CD4-positive, alpha-beta T cell treated with Interferon gamma for 1 hour (primary cell): Measurements from ENCODE around the gene POLR3E.
"Not testable (repeated sequence)": the region's sequence is repeated elsewhere in the genome, so short reads cannot be mapped to it uniquely, and the experiment has no call there.

Experiments used
- DNase-seq: peaks from one replicate; pipeline ENCODE4 v3.0.0-alpha.2; 2020

POLR3E gene

GRCh38 chr16:22368200-22368826, 71.1 kb downstream of the POLR3E start:
- not testable (repeated sequence) for DNase-seq

GRCh38 chr16:22369221-22369811, 72.1 kb downstream of the POLR3E start:
- DNase-seq, result no peak

- DNase-seq, result no peak
Observed at GRCh38 chr16:22370038-22370820, 73.0 kb downstream of the POLR3E start.

DNA sequence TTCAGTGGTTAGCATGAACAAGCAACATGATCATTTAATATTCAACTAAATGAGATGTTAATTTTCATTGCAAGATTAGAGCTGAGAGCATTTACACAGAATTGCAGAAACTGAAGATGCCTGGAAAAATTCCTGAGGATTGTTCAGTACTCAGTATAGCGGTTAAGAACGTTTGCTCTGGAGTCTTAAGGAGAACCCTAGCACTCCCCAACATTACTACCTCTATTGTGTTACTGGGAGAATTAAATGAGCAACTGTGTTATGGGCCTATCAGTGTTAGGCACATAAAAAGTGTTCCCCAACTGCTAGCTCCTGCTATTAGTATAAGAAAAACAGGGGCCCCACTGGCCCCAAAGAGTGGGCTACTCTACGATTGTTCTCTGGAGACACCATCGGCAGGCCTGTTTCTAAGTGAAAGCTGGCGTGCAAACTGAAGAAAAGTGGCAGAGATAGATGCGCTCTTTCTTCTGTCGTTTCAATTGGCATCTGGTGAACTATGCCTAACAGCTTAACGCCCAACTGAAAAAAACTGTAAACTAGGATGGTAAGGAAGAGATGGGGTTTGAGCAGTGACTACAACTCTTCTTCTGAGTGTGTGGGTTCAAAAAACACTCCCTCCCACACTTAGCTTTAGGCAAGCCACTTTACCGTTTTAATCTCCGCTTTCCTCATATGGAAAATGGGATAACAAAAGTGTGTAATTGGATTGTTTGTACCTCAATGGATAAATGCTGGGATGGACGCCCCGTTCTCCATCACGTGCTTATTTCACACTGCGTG, 75.9 kb downstream of the POLR3E start:
- no peak for DNase-seq

DNA sequence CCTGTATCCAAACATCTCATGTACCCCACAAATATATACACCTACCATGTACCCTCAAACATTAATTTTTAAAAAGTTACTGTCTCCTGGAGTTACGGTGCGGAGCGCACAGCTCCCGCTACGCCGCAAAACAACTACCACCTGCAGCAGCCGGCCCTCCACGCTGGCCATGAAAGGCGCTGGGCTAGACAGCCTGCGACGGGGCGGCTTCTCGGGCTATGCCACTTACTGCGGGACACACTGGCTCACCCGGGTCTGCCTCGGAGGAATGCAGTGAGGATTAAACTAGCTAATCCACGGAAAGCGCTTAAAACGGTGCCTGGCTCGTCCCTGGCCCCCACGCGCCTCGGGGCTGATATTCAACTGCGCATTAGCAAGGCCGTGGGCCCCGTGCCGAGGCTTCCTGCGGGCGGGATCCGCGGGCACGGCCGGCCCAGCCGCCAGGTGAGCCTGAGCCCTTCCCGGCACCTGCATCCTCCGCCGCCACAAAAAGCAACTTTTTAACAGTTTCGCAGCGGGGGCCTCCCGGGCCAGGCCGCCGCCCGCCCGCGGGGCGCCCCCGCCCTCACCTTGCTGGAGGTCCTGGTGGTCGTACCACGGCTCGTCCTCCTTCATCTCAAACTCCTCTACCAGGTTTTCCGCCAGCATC, 76.6 kb downstream of the POLR3E start:
- peak; percentile 7 for DNase-seq

- DNase-seq, result peak; percentile 98
Observed at GRCh38 chr16:22374311-22375116, 77.3 kb downstream of the POLR3E start, which contains the start of gene CDR2. TSS of gene CDR2 (minus strand) at chr16:22374619. CDS start at chr16:22374309, 310 bp downstream.

DNA sequence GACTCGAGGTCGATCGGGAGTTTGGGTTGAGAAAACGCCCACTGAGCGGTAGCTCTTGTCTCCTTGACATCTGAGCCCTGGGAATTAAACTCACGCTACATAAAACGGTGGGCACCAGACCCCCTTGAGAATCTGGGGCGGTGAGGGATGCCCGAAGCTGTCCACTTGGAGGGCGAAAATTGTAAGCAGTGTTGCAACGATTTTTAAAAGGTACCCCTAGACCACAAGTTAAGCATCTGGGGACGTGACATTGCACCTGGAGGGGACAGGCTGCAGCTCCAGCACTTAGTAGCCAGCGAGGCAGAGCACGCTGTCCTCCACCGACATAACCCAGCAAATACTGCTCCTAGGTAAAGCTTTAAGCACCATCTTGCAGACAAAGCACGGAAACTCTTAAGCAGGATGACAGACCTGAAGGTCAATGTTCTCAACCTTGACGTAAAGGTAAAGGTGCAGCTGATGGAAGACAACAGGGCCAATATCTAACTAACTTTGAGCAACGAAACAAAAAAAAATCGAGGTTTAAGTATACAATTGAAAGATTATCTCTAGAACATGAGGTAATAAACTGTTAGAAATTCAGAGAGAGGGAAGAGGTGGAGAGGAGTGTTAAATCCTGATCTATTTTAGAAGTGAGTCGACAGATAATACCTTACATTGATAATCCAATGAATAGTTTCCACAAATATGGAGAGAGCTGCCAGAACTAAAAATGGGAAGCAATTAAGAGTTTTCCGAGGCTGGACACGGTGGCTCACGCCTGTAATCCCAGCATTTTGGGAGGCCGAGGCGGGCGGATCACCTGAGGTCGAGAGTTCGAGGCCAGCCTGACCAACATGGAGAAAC, 78.1 kb downstream of the POLR3E start:
- DNase-seq, result no peak

DNA sequence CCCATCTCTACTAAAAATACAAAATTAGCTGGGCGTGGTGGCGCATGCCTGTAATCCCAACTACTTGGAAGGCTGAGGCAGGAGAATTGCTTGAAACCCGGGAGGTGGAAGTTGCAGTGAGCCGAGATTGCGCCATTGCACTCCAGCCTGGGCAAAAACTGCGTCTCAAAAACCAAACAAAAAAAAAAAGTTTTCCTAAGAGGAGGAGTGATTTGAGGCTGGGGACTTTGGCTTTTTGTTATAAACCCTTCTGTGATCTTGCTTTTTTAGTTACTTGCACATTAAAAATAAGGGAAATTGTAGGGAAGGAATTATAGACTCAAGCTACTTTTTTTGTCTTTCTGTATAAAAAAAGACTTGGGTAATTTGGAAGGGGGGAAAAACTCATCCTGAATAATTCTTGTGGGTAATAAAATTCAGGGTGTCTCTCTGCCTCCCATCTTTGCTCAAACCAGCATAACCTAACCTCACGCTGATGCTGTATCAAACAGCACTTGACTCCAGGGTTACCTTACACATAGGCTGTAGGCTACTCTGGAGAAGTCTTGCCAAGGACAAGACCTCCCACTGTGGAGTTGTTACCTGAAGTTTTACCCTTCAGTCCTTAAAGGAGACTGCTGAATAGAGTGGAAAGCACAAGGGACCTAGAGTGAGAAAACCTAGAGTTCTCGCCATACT, 78.9 kb downstream of the POLR3E start:
- DNase-seq, result no peak

DNA sequence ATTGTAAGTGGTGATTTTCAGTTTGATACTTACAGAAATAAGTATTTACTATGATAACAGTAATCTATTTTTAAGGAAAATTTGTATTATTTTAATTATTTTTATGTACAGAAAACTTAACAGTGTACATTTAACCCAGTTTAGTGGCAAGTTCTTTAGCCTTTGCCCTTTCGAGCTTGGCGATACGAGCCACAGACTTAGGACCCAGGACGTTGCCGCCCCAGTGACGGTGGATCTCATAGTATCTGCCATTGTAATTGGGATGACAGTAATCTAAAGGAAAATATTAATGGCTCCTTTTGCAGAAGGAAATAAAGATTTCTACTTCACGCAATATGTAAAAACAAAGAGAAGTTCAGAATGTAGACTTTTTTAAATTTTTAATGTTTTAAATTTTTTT, 82.4 kb downstream of the POLR3E start:
- DNase-seq, result no peak

GRCh38 chr16:22380529-22380928, 83.3 kb downstream of the POLR3E start:
- DNase-seq, result no peak

DNA sequence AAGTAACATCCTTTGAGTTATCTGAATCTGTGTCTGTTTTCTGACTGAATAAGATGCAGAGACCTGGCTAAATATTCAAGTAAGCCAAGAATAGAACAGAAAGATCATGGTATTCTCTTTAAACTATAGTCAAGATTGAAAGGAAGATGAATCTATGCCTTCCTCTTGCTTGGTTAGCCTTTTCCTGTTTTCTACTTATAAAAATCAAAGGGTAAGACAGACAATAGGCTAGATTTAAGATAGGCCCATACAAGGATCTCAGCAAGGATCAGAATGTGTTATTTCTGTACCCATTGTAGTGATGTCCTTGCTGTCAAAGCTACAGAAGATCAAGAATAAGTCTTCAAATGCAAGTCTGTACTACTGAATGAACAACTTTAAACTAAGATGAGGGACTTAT, 84.2 kb downstream of the POLR3E start:
- no peak for DNase-seq

DNA sequence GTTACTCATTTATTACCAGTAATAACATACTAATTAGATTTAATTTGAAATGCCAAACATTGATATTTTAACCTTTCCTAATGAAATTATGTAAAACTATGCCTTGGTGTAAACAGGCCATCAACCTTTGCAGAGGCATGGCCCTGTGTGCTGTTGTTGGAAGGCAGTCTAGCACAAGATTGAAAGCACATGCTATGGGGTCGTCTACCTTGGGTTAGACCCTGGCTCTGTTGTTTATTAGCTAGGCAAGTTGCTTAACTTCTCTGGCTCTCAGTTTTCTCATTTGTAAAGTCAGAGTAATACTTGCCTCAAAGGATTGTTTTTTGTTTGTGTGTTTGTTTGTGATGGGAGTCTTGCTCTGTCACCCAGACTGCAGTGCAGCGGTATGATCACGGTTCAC, 86.6 kb downstream of the POLR3E start:
- no peak for DNase-seq
